OCI-LY7 (cell line): ENCODE data around the gene SYDE2. TPM values are rescaled to one million over a fixed set of nuclear protein-coding genes. Genes with fewer than 3 reads are reported as not detected.
A peak's percentile ranks its signal among the peaks of the same experiment; 100 is the strongest.
"Not testable (repeated sequence)": the region's sequence is repeated elsewhere in the genome, so short reads cannot be mapped to it uniquely, and the experiment has no call there.

ENCODE experiments used
- Bru-seq: library from RNA; stranded (reverse); fragments of 400-500 nt; gene quantifications from one replicate; lab custom pipeline; 2021; lab: Mats Ljungman, UMichigan
- BruChase-seq, 2 experiments: library from RNA; stranded (reverse); fragments of 400-500 nt; gene quantifications; one replicate each; lab custom pipeline; 2021; lab: Mats Ljungman, UMichigan
- BruUV-seq: library from RNA; stranded (reverse); fragments of 400-500 nt; replicated peaks from 2 replicates; lab custom pipeline; 2021; lab: Mats Ljungman, UMichigan
- CTCF ChIA-PET: fragments of 300-600 bp; sonication (Branson Sonifier 250); formaldehyde crosslinking; loops from one replicate; lab custom pipeline; 2022; ENCODE audit warnings: antibody characterized with exemption; ENCODE audit not compliant: unreplicated experiment; lab: Charles Lee
- POLR2A ChIA-PET: fragments of 300-600 bp; sonication (Branson Sonifier 250); formaldehyde crosslinking; loops from one replicate; lab custom pipeline; 2022; ENCODE audit warnings: antibody characterized with exemption; lab: Charles Lee
- DNase-seq: peaks from one replicate; pipeline ENCODE4 v3.0.0-alpha.2; 2015; ENCODE audit warnings: low spot score
- H2AFZ ChIP-seq: fragments of 200-600 bp; sonication (generic), shearing (Covaris generic); 2 replicates; pipeline ENCODE4 v1.6.1; 2014; ENCODE audit warnings: mild to moderate bottlenecking, antibody characterized with exemption, low read length, moderate library complexity
- H3K27ac ChIP-seq: fragments of 200-600 bp; sonication (generic); 2 replicates; pipeline ENCODE4 v1.5.1; 2014; ENCODE audit warnings: mixed run types, low read depth, mild to moderate bottlenecking, moderate library complexity, low read length, inconsistent platforms; ENCODE audit not compliant: poor library complexity, severe bottlenecking
- H3K36me3 ChIP-seq: fragments of 200-600 bp; sonication (generic); 2 replicates; pipeline ENCODE4 v1.6.1; 2014; ENCODE audit warnings: mild to moderate bottlenecking, antibody characterized with exemption, low read length, moderate library complexity, mixed read lengths; ENCODE audit not compliant: insufficient read depth
- H3K4me1 ChIP-seq: fragments of 200-600 bp; sonication (generic); 2 replicates; pipeline ENCODE4 v1.5.1; 2014; ENCODE audit warnings: mild to moderate bottlenecking, low read length; ENCODE audit not compliant: insufficient read depth, poor library complexity, severe bottlenecking
- H3K4me2 ChIP-seq: fragments of 200-600 bp; sonication (generic); 2 replicates; pipeline ENCODE4 v1.6.1; 2014; ENCODE audit warnings: mild to moderate bottlenecking, low read length
- H3K4me3 ChIP-seq: fragments of 200-600 bp; sonication (generic); 2 replicates; pipeline ENCODE4 v1.5.1; 2014; ENCODE audit warnings: mild to moderate bottlenecking, low read depth, low read length; ENCODE audit not compliant: poor library complexity, severe bottlenecking
- H3K79me2 ChIP-seq: fragments of 200-600 bp; sonication (generic); 2 replicates; pipeline ENCODE4 v1.6.1; 2016; ENCODE audit warnings: low read depth, mild to moderate bottlenecking, low read length, moderate library complexity, mixed read lengths; ENCODE audit not compliant: insufficient read depth
- H3K9me2 ChIP-seq: fragments of 200-600 bp; sonication (generic); 2 replicates; pipeline ENCODE4 v1.6.1; 2016; ENCODE audit warnings: mild to moderate bottlenecking, low read length, mixed read lengths; ENCODE audit not compliant: insufficient read depth
- H3K9me3 ChIP-seq: fragments of 200-600 bp; sonication (generic); 2 replicates; pipeline ENCODE4 v1.6.1; 2014; ENCODE audit warnings: mild to moderate bottlenecking, mixed run types, low read length, mixed read lengths
- H4K20me1 ChIP-seq: fragments of 200-600 bp; sonication (generic); 2 replicates; pipeline ENCODE4 v1.6.1; 2014; ENCODE audit warnings: mild to moderate bottlenecking, antibody characterized with exemption, low read length, moderate library complexity, mixed read lengths; ENCODE audit not compliant: insufficient read depth
- EZH2phosphoT487 ChIP-seq: fragments of 200-600 bp; sonication (generic); IDR thresholded peaks from 2 replicates; pipeline ENCODE4 v1.6.1; 2018; ENCODE audit warnings: low read depth, borderline replicate concordance, mild to moderate bottlenecking, mixed run types, antibody characterized with exemption, low read length, moderate library complexity, mixed read lengths
- intact Hi-C: fragments of 100-400 bp; cut with micrococcal nuclease; formaldehyde crosslinking; loops from one replicate; pipeline ENCODE4 v1.10.0; 2022; ENCODE audit not compliant: unreplicated experiment
- long read RNA-seq: library from polyadenylated mRNA; stranded (forward); transcript quantifications from one replicate; pipeline ENCODE4 v2.0.0, GENCODE V29; 2022
- total RNA-seq, 2 experiments: library from RNA; depleted of rRNA in 1 of 2; stranded (reverse); fragments of >200 nt in 1 of 2; shearing (Covaris generic) in 1 of 2; gene quantifications; 2 replicates each; pipeline ENCODE4 v1.2.3, GENCODE V29; 2014 to 2022
- TF ChIP-seq, protein P1 (sequence below): fragments of 200-600 bp; sonication (generic); conservative IDR thresholded peaks from 2 replicates; pipeline ENCODE4 v1.5.1; 2014; ENCODE audit warnings: mild to moderate bottlenecking, antibody characterized with exemption, low read length, moderate library complexity, mixed read lengths

SYDE2 gene, protein sequence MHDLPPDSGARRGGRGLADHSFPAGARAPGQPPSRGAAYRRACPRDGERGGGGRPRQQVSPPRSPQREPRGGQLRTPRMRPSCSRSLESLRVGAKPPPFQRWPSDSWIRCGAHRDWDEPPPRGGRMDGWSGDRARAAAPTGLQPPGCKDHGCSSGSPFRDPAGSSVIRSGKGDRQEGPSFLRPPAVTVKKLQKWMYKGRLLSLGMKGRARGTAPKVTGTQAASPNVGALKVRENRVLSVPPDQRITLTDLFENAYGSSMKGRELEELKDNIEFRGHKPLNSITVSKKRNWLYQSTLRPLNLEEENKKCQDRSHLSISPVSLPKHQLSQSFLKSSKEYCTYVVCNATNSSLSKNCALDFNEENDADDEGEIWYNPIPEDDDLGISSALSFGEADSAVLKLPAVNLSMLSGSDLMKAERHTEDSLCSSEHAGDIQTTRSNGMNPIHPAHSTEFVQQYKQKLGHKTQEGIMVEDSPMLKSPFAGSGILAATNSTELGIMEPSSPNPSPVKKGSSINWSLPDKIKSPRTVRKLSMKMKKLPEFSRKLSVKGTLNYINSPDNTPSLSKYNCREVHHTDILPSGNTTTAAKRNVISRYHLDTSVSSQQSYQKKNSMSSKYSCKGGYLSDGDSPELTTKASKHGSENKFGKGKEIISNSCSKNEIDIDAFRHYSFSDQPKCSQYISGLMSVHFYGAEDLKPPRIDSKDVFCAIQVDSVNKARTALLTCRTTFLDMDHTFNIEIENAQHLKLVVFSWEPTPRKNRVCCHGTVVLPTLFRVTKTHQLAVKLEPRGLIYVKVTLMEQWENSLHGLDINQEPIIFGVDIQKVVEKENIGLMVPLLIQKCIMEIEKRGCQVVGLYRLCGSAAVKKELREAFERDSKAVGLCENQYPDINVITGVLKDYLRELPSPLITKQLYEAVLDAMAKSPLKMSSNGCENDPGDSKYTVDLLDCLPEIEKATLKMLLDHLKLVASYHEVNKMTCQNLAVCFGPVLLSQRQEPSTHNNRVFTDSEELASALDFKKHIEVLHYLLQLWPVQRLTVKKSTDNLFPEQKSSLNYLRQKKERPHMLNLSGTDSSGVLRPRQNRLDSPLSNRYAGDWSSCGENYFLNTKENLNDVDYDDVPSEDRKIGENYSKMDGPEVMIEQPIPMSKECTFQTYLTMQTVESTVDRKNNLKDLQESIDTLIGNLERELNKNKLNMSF
- total RNA-seq (2014; rRNA removed; shearing (Covaris generic)) (not detected in 2 replicates), total RNA-seq (2022) (not detected in 2 replicates), Bru-seq, nascent RNA (percentile 9 among the genes with signal in this experiment), BruChase-seq, experiment 1, labeled RNA remaining after a 6-hour chase (percentile 4 among the genes with signal in this experiment), BruChase-seq, experiment 2, labeled RNA remaining after a 2-hour chase (percentile 3 among the genes with signal in this experiment)
- long read RNA-seq, result 0 reads

DNA sequence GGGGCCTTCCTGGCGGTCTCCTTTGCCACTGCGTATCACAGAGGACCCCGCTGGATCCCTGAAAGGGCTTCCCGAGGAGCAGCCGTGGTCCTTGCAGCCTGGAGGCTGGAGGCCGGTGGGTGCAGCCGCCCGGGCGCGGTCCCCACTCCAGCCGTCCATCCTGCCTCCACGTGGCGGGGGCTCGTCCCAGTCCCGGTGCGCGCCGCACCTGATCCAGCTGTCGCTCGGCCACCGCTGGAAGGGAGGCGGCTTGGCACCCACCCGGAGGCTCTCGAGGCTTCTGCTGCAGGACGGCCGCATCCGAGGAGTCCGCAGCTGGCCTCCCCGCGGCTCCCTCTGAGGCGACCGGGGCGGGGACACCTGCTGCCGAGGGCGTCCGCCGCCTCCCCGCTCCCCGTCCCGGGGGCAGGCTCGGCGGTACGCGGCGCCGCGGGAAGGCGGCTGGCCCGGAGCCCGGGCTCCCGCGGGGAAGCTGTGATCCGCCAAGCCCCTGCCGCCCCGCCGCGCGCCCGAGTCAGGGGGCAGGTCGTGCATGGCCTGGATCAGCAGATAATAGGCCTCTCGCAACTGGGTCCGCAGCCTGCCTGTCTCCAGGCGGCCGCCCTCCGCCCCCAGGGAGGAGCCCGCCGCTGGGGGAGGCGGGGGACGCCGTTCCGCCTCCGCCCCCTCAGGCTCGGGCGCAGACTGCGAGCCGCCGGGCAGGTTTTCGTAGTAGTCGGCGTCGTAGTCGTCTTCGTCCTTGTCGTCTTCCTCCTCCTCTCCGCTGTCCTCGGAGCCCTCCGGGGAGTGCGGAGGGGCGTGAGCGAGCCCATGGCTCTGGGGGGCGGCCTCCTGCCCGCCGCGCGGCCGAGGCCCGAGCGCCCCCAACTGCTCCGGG, at the start of gene SYDE2:
Gene SYDE2 (minus strand): TSS at position 554 of the 877 bp plus-strand sequence. CDS start 20 bp downstream, at position 534.
- H2AFZ ChIP-seq, result peak within 1 kb of the TSS; percentile 58
- peak within 1 kb of the TSS; percentile 67 for H3K4me3 ChIP-seq
- DNase-seq, result peak; percentile 35
- intact Hi-C loops, result no loop called here
- no TSS peak for BruUV-seq
- peak within 1 kb of the TSS; percentile 86 for H3K4me2 ChIP-seq
- no peaks in the 10 kb centered on the region for H3K79me2 ChIP-seq
- H4K20me1 ChIP-seq, result no peaks in the 10 kb centered on the region
- TF ChIP-seq, protein P1, sequence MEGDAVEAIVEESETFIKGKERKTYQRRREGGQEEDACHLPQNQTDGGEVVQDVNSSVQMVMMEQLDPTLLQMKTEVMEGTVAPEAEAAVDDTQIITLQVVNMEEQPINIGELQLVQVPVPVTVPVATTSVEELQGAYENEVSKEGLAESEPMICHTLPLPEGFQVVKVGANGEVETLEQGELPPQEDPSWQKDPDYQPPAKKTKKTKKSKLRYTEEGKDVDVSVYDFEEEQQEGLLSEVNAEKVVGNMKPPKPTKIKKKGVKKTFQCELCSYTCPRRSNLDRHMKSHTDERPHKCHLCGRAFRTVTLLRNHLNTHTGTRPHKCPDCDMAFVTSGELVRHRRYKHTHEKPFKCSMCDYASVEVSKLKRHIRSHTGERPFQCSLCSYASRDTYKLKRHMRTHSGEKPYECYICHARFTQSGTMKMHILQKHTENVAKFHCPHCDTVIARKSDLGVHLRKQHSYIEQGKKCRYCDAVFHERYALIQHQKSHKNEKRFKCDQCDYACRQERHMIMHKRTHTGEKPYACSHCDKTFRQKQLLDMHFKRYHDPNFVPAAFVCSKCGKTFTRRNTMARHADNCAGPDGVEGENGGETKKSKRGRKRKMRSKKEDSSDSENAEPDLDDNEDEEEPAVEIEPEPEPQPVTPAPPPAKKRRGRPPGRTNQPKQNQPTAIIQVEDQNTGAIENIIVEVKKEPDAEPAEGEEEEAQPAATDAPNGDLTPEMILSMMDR, result no peak
- no peak for TF ChIP-seq EZH2phosphoT487
- H3K36me3 ChIP-seq, result no peaks in the 10 kb centered on the region
- ChIA-PET CTCF (no interaction called here), POLR2A (no interaction called here)
- H3K9me2 ChIP-seq, result no peaks in the 10 kb centered on the region
- no peaks in the 10 kb centered on the region for H3K4me1 ChIP-seq
- H3K27ac ChIP-seq, result no peak within 1 kb of the TSS
- H3K9me3 ChIP-seq, result no peaks in the 10 kb centered on the region

DNA sequence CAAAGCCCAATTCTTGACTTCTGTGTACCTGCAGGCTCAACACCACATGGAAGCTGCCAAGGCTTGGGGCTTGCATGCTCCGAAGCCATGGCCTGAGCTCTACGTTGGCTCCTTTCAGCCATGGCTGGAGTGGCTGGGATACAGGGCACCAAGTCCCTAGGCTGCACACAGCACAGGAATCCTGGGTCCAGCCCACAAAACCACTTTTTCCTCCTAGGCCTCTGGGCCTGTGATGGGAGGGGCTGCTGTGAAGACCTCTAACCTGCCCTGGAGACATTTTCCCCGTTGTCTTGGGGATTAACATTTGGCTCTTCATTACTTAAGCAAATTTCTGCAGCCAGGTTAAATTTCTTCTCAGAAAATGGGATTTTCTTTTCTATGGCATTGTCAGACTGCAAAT, 48.2 kb upstream of the SYDE2 start:
- H3K9me2 ChIP-seq, H3K79me2 ChIP-seq, POLR2A ChIA-PET, H2AFZ ChIP-seq, H3K4me2 ChIP-seq, BruUV-seq, H3K27ac ChIP-seq, intact Hi-C loops, H3K4me1 ChIP-seq, H3K4me3 ChIP-seq, H3K9me3 ChIP-seq, DNase-seq, H4K20me1 ChIP-seq, CTCF ChIA-PET: not testable (repeated sequence)
- H3K36me3 ChIP-seq, result peaks cover 44% of the 10 kb centered on the region
